ENCODE measurements around the gene BANF2.
"Not testable (repeated sequence)": the region's sequence is repeated elsewhere in the genome, so short reads cannot be mapped to it uniquely, and the experiment has no call there.

The BANF2 gene

GRCh38 chr20:17771206-17772004 is 71.6 kb downstream of the BANF2 start:
- no peak for DNase-seq (ENCODE audit: low spot score)
- CTCF ChIA-PET = no interaction called here

DNA sequence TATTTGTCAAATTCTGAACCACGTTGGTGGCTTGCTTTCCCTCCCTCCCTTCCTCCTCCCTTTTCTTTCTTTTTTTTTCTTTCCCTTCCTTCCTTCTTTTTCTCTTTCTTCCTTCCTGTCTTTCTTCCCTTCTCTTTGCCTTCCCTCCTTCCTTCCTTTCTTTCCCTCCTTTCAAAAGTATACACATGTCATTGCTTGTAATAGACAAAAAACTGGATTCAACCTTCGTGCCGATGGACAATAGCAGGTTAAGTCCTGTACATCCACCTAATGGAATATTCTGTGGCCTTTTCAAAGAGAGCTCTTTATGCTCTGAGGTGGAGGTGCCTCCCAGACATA is 72.2 kb downstream of the BANF2 start:
- no peak for DNase-seq (ENCODE audit: low spot score)
- no peak overlapping the region for H3K27ac ChIP-seq
- TF ChIP-seq CTCF (conservative IDR thresholded peaks at IDR 0.05; ENCODE audit: low read depth) = no peak
- ChIA-PET POLR2A (ENCODE audit: low non-redundant PET) (no interaction called here), CTCF (no interaction called here)

More at GRCh38 chr20:17771206-17772004, 71.6 kb downstream of the BANF2 start:
- POLR2A ChIA-PET (ENCODE audit: low non-redundant PET) = no interaction called here
- H3K27ac ChIP-seq = no peak overlapping the region
- no peak for TF ChIP-seq CTCF (conservative IDR thresholded peaks at IDR 0.05; ENCODE audit: low read depth)

DNA sequence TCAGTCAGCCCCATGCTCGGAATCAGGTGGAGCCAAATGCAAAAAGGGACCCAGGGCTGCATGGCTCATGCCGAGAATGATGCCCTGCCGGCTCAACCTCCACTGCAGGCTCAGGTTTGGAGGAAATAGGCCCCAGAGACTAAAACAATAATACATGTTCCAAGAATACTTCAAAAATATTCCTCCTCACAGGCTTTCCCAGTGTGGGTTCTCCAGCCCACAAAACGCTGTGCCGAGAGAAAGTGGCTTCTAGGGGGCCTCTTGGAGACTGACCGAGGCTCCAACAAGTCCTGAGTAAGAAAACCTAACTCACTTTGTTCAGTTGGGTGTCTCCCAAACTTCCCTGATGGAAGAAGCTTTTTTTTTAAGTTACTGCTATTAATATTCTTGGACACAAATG is 73.9 kb downstream of the BANF2 start:
- H3K27ac ChIP-seq = no peak overlapping the region
- DNase-seq (ENCODE audit: low spot score) = no peak
- POLR2A ChIA-PET (ENCODE audit: low non-redundant PET) = no interaction called here
- no peak for TF ChIP-seq CTCF (conservative IDR thresholded peaks at IDR 0.05; ENCODE audit: low read depth)
- CTCF ChIA-PET = interaction anchor here (0.7 kb wide), 1 partner anchor 80 kb away, joined by 3 read pairs; no protein-coding TSS in a partner anchor

- H3K27ac ChIP-seq = no peak overlapping the region
- ChIA-PET POLR2A (ENCODE audit: low non-redundant PET) (no interaction called here), CTCF (no interaction called here)
- TF ChIP-seq CTCF (conservative IDR thresholded peaks at IDR 0.05; ENCODE audit: low read depth) = no peak
- DNase-seq (ENCODE audit: low spot score) = no peak
Measured at GRCh38 chr20:17775600-17775999, 75.8 kb downstream of the BANF2 start.

DNA sequence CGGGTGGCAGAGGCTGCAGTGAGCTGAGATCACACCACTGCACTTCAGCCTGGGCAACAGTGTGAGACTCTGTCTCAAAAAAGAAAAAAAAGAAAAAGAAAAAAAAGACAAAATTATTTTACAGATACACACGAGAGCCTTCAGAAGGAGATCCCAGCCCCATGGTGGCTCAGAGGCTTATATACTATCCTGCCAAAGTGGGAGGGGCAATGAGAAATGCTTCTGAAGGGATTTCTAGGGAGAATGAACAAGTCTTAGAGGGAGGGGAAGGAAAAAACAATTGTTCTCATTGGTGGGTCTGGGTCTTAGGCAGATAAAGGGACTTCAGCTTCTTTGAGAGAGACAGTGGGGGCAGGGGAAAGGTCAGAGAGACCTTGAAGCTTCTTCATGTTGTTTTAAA is 76.8 kb downstream of the BANF2 start:
- CTCF ChIA-PET = no interaction called here
- no peak overlapping the region for H3K27ac ChIP-seq
- DNase-seq (ENCODE audit: low spot score) = no peak
- POLR2A ChIA-PET (ENCODE audit: low non-redundant PET) = no interaction called here
- TF ChIP-seq CTCF (conservative IDR thresholded peaks at IDR 0.05; ENCODE audit: low read depth) = no peak

GRCh38 chr20:17779011-17779410 is 79.2 kb downstream of the BANF2 start:
- CTCF ChIA-PET; H3K27ac ChIP-seq; DNase-seq (ENCODE audit: low spot score); POLR2A ChIA-PET (ENCODE audit: low non-redundant PET): not testable (repeated sequence)

DNA sequence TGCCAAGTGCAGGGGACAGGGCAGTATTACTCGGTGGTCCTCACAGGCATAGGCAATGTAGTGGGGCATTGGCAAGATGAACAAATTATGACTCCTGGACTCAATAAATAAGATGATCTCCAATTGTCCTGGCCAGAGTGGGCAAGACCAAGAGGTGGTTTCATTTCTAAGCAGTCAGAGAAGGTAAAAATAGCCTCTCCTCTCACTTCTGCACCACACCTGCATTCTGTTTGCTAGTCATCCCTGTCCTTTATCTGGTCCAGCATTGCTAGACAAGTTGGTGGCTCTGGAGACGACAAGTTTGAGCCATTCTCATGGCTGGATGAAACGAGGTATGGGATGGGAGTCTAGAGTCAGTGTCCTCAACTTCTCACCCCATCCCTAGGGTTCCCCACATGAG is 83.0 kb downstream of the BANF2 start:
- CTCF ChIA-PET = interaction anchor here (1.6 kb wide), 1 partner anchor 13 kb away, joined by 6 read pairs; no protein-coding TSS in a partner anchor
- DNase-seq (ENCODE audit: low spot score) = no peak
- POLR2A ChIA-PET (ENCODE audit: low non-redundant PET) = no interaction called here
- no peak for TF ChIP-seq CTCF (conservative IDR thresholded peaks at IDR 0.05; ENCODE audit: low read depth)
- H3K27ac ChIP-seq = no peak overlapping the region
